SK-N-MC (cell line): ENCODE data around the gene CRYGB.

Source experiments
- FOXP2 ChIP-seq: optimal IDR thresholded peaks from 2 replicates; pipeline ENCODE3; 2011; ENCODE audit warnings: mild to moderate bottlenecking, moderate library complexity; ENCODE audit not compliant: insufficient read depth; ENCODE audit errors: extremely low read length, control extremely low read depth
- POLR2AphosphoS5 ChIP-seq: IDR thresholded peaks from 2 replicates; pipeline ENCODE4 v1.6.1; 2012; ENCODE audit warnings: mild to moderate bottlenecking, low read depth, low read length, borderline replicate concordance

GRCh38 chr2:208093128-208093527, 52.8 kb downstream of the CRYGB start:
- TF ChIP-seq POLR2AphosphoS5: no peak
- TF ChIP-seq FOXP2: no peak
